H9 (cell line): ENCODE measurements around the gene FAM177A1. TPM values are rescaled to one million over a fixed set of nuclear protein-coding genes. Genes with fewer than 3 reads are reported as not detected.

ENCODE experiments used
- DNase-seq: peaks from one replicate; pipeline ENCODE4 v3.0.0-alpha.2; 2017
- H2AFZ ChIP-seq: one replicate; pipeline ENCODE4 v1.6.1; 2013; ENCODE audit warnings: mild to moderate bottlenecking, low read length, control low read depth, moderate library complexity
- H2AK5ac ChIP-seq: 2 replicates; pipeline ENCODE4 v1.6.1; 2013; ENCODE audit warnings: low read length, control low read depth, mixed read lengths; ENCODE audit not compliant: insufficient read length
- H2BK120ac ChIP-seq: one replicate; pipeline ENCODE4 v1.6.1; 2013; ENCODE audit warnings: low read depth, mild to moderate bottlenecking, low read length, control low read depth, inconsistent platforms; ENCODE audit not compliant: poor library complexity, severe bottlenecking
- H2BK12ac ChIP-seq: 2 replicates; pipeline ENCODE4 v1.6.1; 2013; ENCODE audit warnings: low read length, control low read depth, mixed read lengths, low read depth; ENCODE audit not compliant: insufficient read length
- H2BK15ac ChIP-seq: 2 replicates; pipeline ENCODE4 v1.6.1; 2013; ENCODE audit warnings: low read depth, low read length, control low read depth
- H2BK20ac ChIP-seq: one replicate; pipeline ENCODE4 v1.6.1; 2013; ENCODE audit warnings: low read depth, mild to moderate bottlenecking, low read length, control low read depth, inconsistent platforms; ENCODE audit not compliant: poor library complexity, severe bottlenecking
- H2BK5ac ChIP-seq: 2 replicates; pipeline ENCODE4 v1.6.1; 2013; ENCODE audit warnings: low read length, control low read depth, mixed read lengths; ENCODE audit not compliant: insufficient read length
- H3K14ac ChIP-seq: 2 replicates; pipeline ENCODE4 v1.6.1; 2013; ENCODE audit warnings: low read length, control low read depth; ENCODE audit not compliant: insufficient read depth
- H3K18ac ChIP-seq: 2 replicates; pipeline ENCODE4 v1.6.1; 2013; ENCODE audit warnings: low read depth, mild to moderate bottlenecking, mixed read lengths, low read length, control low read depth; ENCODE audit not compliant: insufficient read length
- H3K23ac ChIP-seq: 2 replicates; pipeline ENCODE4 v1.6.1; 2013; ENCODE audit warnings: low read length, control low read depth, mixed read lengths, low read depth; ENCODE audit not compliant: insufficient read length
- H3K23me2 ChIP-seq: 2 replicates; pipeline ENCODE4 v1.6.1; 2013; ENCODE audit warnings: low read depth, mild to moderate bottlenecking, mixed read lengths, low read length, control low read depth; ENCODE audit not compliant: insufficient read length, poor library complexity, severe bottlenecking
- H3K27ac ChIP-seq: 2 replicates; pipeline ENCODE4 v1.5.1; 2013; ENCODE audit warnings: low read length, control low read depth, mixed read lengths, low read depth; ENCODE audit not compliant: insufficient read length
- H3K27me3 ChIP-seq: 2 replicates; pipeline ENCODE4 v1.6.1; 2013; ENCODE audit warnings: low read length, control low read depth, inconsistent platforms; ENCODE audit not compliant: insufficient read depth
- H3K4ac ChIP-seq: 2 replicates; pipeline ENCODE4 v1.6.1; 2013; ENCODE audit warnings: low read depth, mild to moderate bottlenecking, control low read depth, inconsistent platforms, low read length, moderate library complexity
- H3K4me1 ChIP-seq: 2 replicates; pipeline ENCODE4 v1.6.1; 2013; ENCODE audit warnings: low read length, control low read depth, inconsistent platforms; ENCODE audit not compliant: insufficient read depth
- H3K4me2 ChIP-seq: 2 replicates; pipeline ENCODE4 v1.6.1; 2013; ENCODE audit warnings: low read length, control low read depth, mixed read lengths; ENCODE audit not compliant: insufficient read length, insufficient read depth
- H3K56ac ChIP-seq: 2 replicates; pipeline ENCODE4 v1.6.1; 2013; ENCODE audit warnings: low read depth, mild to moderate bottlenecking, mixed read lengths, low read length, control low read depth; ENCODE audit not compliant: insufficient read length
- H3K79me1 ChIP-seq: 2 replicates; pipeline ENCODE4 v1.6.1; 2013; ENCODE audit warnings: low read depth, mild to moderate bottlenecking, moderate library complexity, low read length, control low read depth, inconsistent platforms; ENCODE audit not compliant: insufficient read depth, poor library complexity, severe bottlenecking
- H3K79me2 ChIP-seq: 2 replicates; pipeline ENCODE4 v1.6.1; 2013; ENCODE audit warnings: low read length, control low read depth, inconsistent platforms; ENCODE audit not compliant: insufficient read depth
- H3K9ac ChIP-seq: 2 replicates; pipeline ENCODE4 v1.6.1; 2013; ENCODE audit warnings: low read length, control low read depth, mixed read lengths; ENCODE audit not compliant: insufficient read length; ENCODE audit errors: extremely low read depth
- H3K9me3 ChIP-seq: one replicate; pipeline ENCODE4 v1.6.1; 2013; ENCODE audit warnings: low read depth, low read length, inconsistent platforms; ENCODE audit not compliant: control insufficient read depth
- H3T11ph ChIP-seq: one replicate; pipeline ENCODE4 v1.6.1; 2013; ENCODE audit warnings: mild to moderate bottlenecking, low read length, control low read depth, inconsistent platforms
- H4K20me1 ChIP-seq: one replicate; pipeline ENCODE4 v1.6.1; 2013; ENCODE audit not compliant: control insufficient read depth, insufficient read length, insufficient read depth
- H4K5ac ChIP-seq: 2 replicates; pipeline ENCODE4 v1.6.1; 2013; ENCODE audit warnings: low read depth, mild to moderate bottlenecking, mixed read lengths, low read length, control low read depth; ENCODE audit not compliant: insufficient read length
- H4K8ac ChIP-seq: replicated peaks from 2 replicates; pipeline ENCODE4 v1.6.1; 2013; ENCODE audit warnings: low read length, control low read depth, mixed read lengths, low read depth; ENCODE audit not compliant: insufficient read length
- H4K91ac ChIP-seq: 2 replicates; pipeline ENCODE4 v1.6.1; 2013; ENCODE audit warnings: low read depth, mild to moderate bottlenecking, moderate library complexity, mixed read lengths, low read length, control low read depth; ENCODE audit not compliant: insufficient read length
- H3K27ac Mint-ChIP-seq, 3 experiments: 2 replicates in 2 of 3; 3 replicates in 1 of 3; pipeline ENCODE4 v1.8.0; 2020 to 2021; ENCODE audit warnings: mixed read lengths in 3 of 3, mild to moderate bottlenecking in 1 of 3, moderate library complexity in 1 of 3
- H3K27me3 Mint-ChIP-seq: 2 replicates; pipeline ENCODE4 v1.8.0; 2021; ENCODE audit warnings: low read depth, mild to moderate bottlenecking, moderate library complexity, mixed read lengths
- H3K36me3 Mint-ChIP-seq, 3 experiments: 2 replicates in 2 of 3; 3 replicates in 1 of 3; pipeline ENCODE4 v1.8.0; 2020 to 2021; ENCODE audit warnings: low read depth in 3 of 3, mixed read lengths in 3 of 3; ENCODE audit not compliant: insufficient read depth in 1 of 3
- H3K4me1 Mint-ChIP-seq, 2 experiments: 2 replicates each; pipeline ENCODE4 v1.8.0; 2020; ENCODE audit warnings: mixed read lengths in 2 of 2
- H3K4me3 Mint-ChIP-seq, 2 experiments: 2 replicates in 1 of 2; 3 replicates in 1 of 2; pipeline ENCODE4 v1.8.0; 2020 to 2021; ENCODE audit warnings: mild to moderate bottlenecking in 2 of 2, mixed read lengths in 2 of 2, moderate library complexity in 1 of 2
- H3K9me3 Mint-ChIP-seq, 2 experiments: 2 replicates in 1 of 2; 3 replicates in 1 of 2; pipeline ENCODE4 v1.8.0; 2020; ENCODE audit warnings: mild to moderate bottlenecking in 2 of 2, mixed read lengths in 2 of 2, moderate library complexity in 1 of 2
- total RNA-seq: library from RNA; stranded (reverse); gene quantifications from 2 replicates; pipeline ENCODE4 v1.2.1, GENCODE V29; 2021
- TF ChIP-seq, protein P1 (sequence below): fragments of 200-600 bp; sonication (generic); conservative IDR thresholded peaks from 3 replicates; pipeline ENCODE4 v1.8.0; 2021; ENCODE audit warnings: antibody characterized with exemption, mild to moderate bottlenecking

The FAM177A1 gene
- total RNA-seq, 1 experiment from 2014 or later, result 43.1 TPM

GRCh38 chr14:35107866-35108265, 61.8 kb downstream of the FAM177A1 start:
- H3K23me2 ChIP-seq, result no peaks in the 10 kb centered on the region
- no peaks in the 10 kb centered on the region for H3K9me3 ChIP-seq
- H2AK5ac ChIP-seq, result no peak overlapping the region
- H3K23ac ChIP-seq, result no peak overlapping the region
- DNase-seq, result no peak
- no peak overlapping the region for H2BK12ac ChIP-seq
- H4K8ac ChIP-seq, result no peak overlapping the region
- no peak overlapping the region for H3K9ac ChIP-seq
- no peaks in the 10 kb centered on the region; the same call in 1 of the 2 replicates for H3K4me1 ChIP-seq
- no peak overlapping the region for H2BK5ac ChIP-seq
- no peak overlapping the region for H2BK15ac ChIP-seq
- Mint-ChIP-seq H3K27me3 (no peaks in the 10 kb centered on the region), H3K36me3 (peaks cover 30 to 62% (median 56%) of the 10 kb centered on the region in 3 experiments), H3K27ac (no peak overlapping the region), H3K4me3 (no peak overlapping the region), H3K9me3 (peaks cover 9 to 11% of the 10 kb centered on the region in 2 experiments; a peak in 4 of 5 replicates), H3K4me1 (peaks cover 5 to 6% of the 10 kb centered on the region in 2 experiments)
- no peak overlapping the region for H3K27ac ChIP-seq
- TF ChIP-seq, protein P1, sequence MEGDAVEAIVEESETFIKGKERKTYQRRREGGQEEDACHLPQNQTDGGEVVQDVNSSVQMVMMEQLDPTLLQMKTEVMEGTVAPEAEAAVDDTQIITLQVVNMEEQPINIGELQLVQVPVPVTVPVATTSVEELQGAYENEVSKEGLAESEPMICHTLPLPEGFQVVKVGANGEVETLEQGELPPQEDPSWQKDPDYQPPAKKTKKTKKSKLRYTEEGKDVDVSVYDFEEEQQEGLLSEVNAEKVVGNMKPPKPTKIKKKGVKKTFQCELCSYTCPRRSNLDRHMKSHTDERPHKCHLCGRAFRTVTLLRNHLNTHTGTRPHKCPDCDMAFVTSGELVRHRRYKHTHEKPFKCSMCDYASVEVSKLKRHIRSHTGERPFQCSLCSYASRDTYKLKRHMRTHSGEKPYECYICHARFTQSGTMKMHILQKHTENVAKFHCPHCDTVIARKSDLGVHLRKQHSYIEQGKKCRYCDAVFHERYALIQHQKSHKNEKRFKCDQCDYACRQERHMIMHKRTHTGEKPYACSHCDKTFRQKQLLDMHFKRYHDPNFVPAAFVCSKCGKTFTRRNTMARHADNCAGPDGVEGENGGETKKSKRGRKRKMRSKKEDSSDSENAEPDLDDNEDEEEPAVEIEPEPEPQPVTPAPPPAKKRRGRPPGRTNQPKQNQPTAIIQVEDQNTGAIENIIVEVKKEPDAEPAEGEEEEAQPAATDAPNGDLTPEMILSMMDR, result no peak
- H3K18ac ChIP-seq, result no peak overlapping the region
- H3T11ph ChIP-seq, result no peak overlapping the region
- H2BK120ac ChIP-seq, result no peak overlapping the region
- H2AFZ ChIP-seq, result no peak overlapping the region
- H3K27me3 ChIP-seq, result no peaks in the 10 kb centered on the region
- H4K5ac ChIP-seq, result no peak overlapping the region
- H3K79me1 ChIP-seq, result no peaks in the 10 kb centered on the region
- H3K14ac ChIP-seq, result no peak overlapping the region
- no peaks in the 10 kb centered on the region for H4K20me1 ChIP-seq
- H3K56ac ChIP-seq, result no peak overlapping the region
- no peak overlapping the region for H2BK20ac ChIP-seq
- no peak overlapping the region for H4K91ac ChIP-seq
- no peak overlapping the region for H3K4ac ChIP-seq
- no peak overlapping the region for H3K4me2 ChIP-seq
- no peaks in the 10 kb centered on the region for H3K79me2 ChIP-seq
